CD4-positive, alpha-beta T cell treated with Interleukin-21 for 1 hour (primary cell): Measurements from ENCODE around the gene CLDN5.

Experiments used
- DNase-seq: peaks from one replicate; pipeline ENCODE4 v3.0.0-alpha.2; 2020

CLDN5 gene

DNA sequence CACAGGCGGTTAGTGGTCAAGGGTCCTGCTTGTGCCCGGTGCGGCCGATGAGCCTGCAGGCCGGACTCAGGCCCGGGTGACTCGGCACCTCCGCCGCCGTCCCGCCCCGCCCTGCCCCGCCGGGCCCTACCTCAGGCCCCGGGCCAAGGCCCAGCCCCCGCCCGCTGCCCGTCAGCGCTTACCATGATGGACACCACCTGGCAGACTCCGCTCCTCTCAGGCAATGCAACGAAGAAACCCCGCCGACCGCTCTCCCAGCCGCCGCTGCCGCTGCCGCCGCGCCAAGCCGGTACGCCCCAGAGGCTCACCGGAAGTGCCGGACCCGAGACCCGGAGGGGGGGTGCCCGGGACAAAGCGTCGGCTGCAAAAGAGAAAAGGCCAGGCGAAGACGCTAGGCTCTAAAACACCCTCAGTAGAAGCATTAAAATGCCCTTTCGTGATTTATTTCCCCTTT lies 45.3 kb downstream of the CLDN5 start, which contains the start of gene UFD1:
Gene UFD1 (minus strand): TSS at position 293 of the 454 bp plus-strand sequence. CDS start 108 bp downstream, at position 185.
- peak; percentile 87 for DNase-seq

DNA sequence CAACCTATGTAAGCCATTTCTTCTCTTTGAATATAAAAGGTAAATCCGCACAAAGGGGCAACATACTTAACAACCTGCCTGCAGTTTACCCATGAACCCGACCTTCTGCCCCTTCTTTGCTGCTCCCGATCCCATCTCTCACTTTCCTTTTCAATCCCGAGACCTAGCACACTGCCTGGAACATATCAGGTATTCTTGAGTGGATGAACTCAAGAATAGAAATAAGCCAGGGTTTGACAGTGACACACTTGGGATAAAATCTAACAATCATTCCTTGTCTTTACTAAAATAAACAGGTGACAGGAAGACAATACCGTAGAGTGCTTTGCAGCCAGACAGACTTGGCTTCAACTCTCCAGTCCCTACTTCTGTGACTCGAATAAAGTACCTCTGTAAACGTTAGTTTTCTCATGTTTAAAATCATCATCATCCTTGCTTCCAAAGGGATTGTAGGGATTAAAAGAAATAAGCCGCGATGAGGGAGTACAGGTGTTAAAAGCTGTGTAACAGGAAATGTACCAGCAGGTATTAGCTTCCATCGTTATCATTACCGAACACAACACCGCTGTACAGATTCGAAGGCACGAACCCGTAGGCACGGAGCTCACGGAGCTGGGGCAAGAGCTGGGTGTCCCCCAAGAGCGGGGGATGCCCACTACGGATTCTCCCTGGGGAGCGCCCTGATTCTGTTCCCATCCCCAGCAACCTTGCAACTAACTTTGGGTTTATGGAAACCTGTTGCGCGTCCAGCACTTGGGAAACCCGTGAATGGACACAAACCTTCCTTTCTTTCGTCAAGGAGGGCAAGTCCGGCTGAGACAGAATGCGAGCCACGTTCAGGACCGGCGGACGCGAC lies 45.9 kb downstream of the CLDN5 start:
- peak; percentile 28 for DNase-seq

DNA sequence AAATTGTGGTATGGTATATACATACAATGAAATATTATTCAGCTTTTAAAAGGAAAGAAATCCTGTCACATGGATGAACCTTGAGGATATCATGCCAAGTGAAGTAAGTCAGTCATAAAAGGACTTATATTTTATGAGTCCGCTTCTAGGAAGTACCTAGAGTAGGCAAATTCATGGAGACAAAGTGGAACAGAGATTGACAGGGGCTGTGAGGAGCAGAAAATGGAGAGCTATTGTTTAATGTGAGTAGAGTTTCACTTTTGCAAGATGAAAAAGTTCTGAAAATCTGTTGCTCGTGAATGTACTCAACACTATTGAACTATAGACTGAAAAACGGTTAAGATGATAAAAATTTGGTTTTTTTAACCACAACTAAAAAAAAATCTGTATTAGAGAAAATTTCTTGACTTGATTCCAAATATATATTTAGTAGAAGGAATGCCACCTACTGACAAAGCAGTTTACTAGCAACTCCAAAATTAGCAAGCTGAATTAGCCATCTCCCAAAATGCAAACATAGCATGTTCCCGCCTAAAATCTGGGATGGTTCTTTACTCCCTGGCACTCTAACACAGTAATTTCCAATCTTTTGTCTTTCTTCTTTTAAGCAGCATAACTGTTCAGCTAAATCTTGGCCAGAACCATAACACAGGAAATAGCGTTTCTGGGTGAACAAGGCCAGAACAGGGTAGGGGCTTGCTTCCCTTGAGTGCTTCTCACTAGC lies 46.7 kb downstream of the CLDN5 start:
- peak; percentile 26 for DNase-seq

DNA sequence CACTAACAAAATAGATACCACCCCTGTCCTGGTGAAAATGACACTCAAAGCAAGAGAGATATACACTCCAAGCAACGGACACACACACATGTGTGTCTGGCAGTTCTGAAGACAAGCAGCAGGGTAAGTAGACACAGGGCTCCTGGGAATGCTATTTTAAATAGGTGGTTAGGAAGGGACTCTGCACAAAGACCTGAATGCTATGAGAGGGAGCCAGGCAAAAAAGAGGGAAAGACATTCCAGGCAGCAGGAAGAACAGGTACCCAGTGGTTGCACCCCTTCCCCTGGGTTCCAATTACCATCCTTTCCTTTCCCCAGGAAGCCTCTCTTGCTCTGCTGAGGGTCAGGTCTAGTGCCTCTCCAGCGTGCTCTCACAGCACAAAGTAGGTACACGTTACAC lies 48.2 kb downstream of the CLDN5 start:
- no peak for DNase-seq

DNA sequence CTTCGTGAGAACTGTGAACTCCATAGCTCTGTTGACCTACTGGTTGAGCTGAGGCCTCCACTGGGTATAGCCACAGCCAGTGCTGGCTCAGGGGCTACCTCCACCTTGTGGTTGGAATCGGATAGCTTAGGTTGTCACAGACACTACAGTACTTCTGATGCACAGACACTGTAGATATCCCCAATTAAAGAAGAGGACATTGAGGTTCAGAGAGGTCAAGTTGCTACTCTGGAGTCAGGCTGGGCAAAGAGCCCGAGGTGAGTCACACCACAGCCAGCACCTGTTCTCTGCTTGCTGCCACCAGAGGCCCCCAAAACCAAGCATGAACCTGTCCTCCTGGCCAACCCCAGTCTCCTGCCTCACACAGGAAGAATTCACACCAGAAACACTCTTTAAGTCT lies 50.6 kb downstream of the CLDN5 start:
- no peak for DNase-seq
